Retina (tissue), 1 donor: Measurements from ENCODE around the gene RFPL3.
"Not testable (repeated sequence)": the region's sequence is repeated elsewhere in the genome, so short reads cannot be mapped to it uniquely, and the experiment has no call there.

Experiments used
- DNase-seq: peaks from one replicate; pipeline ENCODE4 v3.0.0-alpha.2; 2016

The RFPL3 gene

GRCh38 chr22:32354360-32355351 is 3.0 kb upstream of the RFPL3 start:
- DNase-seq: no peak

- DNase-seq: no peak
These were observed 1.9 kb upstream of the RFPL3 start for GRCh38 chr22:32355760-32356159.

GRCh38 chr22:32360096-32360495 is 2.4 kb downstream of the RFPL3 start:
- not testable (repeated sequence) for DNase-seq

- DNase-seq: no peak
These were observed 3.6 kb downstream of the RFPL3 start for GRCh38 chr22:32361257-32361656.

- no peak for DNase-seq
These were observed 6.5 kb downstream of the RFPL3 start for GRCh38 chr22:32364210-32364609.

- no peak for DNase-seq
These were observed 18.2 kb downstream of the RFPL3 start for GRCh38 chr22:32375678-32376450.

- no peak for DNase-seq
These were observed 19.0 kb downstream of the RFPL3 start for GRCh38 chr22:32376681-32377080.

- DNase-seq: peak; percentile 31
These were observed 21.1 kb downstream of the RFPL3 start for GRCh38 chr22:32378707-32379272.

GRCh38 chr22:32380991-32381390 is 23.3 kb downstream of the RFPL3 start:
- no peak for DNase-seq

GRCh38 chr22:32385681-32386080 is 28.0 kb downstream of the RFPL3 start:
- DNase-seq: no peak

- peak; percentile 40 for DNase-seq
These were observed 32.0 kb downstream of the RFPL3 start for GRCh38 chr22:32389685-32390084.

GRCh38 chr22:32395107-32395506 is 37.4 kb downstream of the RFPL3 start:
- no peak for DNase-seq

GRCh38 chr22:32396255-32396654 is 38.6 kb downstream of the RFPL3 start:
- no peak for DNase-seq

GRCh38 chr22:32396746-32397145 is 39.1 kb downstream of the RFPL3 start:
- no peak for DNase-seq

GRCh38 chr22:32401486-32401885 is 43.8 kb downstream of the RFPL3 start:
- DNase-seq: no peak

- no peak for DNase-seq
These were observed 46.4 kb downstream of the RFPL3 start for GRCh38 chr22:32404021-32404420.

- no peak for DNase-seq
These were observed 49.6 kb downstream of the RFPL3 start for GRCh38 chr22:32407312-32407711.

GRCh38 chr22:32407936-32408335 is 50.3 kb downstream of the RFPL3 start:
- DNase-seq: no peak

GRCh38 chr22:32409977-32410376 is 52.3 kb downstream of the RFPL3 start:
- DNase-seq: no peak

- DNase-seq: no peak
These were observed 52.8 kb downstream of the RFPL3 start for GRCh38 chr22:32410459-32410858.
